GM20431 (cell line): ENCODE data around the gene KCTD2.
"Not testable (repeated sequence)": the region's sequence is repeated elsewhere in the genome, so short reads cannot be mapped to it uniquely, and the experiment has no call there.

Experiments used
- in situ Hi-C: fragments of 300-500 bp; cut with MseI, MboI; formaldehyde crosslinking; loops from one replicate; pipeline ENCODE4 v1.15.0; 2020; ENCODE audit warnings: low sequenced_read_pairs; ENCODE audit not compliant: unreplicated experiment

The KCTD2 gene, protein sequence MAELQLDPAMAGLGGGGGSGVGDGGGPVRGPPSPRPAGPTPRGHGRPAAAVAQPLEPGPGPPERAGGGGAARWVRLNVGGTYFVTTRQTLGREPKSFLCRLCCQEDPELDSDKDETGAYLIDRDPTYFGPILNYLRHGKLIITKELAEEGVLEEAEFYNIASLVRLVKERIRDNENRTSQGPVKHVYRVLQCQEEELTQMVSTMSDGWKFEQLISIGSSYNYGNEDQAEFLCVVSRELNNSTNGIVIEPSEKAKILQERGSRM

DNA sequence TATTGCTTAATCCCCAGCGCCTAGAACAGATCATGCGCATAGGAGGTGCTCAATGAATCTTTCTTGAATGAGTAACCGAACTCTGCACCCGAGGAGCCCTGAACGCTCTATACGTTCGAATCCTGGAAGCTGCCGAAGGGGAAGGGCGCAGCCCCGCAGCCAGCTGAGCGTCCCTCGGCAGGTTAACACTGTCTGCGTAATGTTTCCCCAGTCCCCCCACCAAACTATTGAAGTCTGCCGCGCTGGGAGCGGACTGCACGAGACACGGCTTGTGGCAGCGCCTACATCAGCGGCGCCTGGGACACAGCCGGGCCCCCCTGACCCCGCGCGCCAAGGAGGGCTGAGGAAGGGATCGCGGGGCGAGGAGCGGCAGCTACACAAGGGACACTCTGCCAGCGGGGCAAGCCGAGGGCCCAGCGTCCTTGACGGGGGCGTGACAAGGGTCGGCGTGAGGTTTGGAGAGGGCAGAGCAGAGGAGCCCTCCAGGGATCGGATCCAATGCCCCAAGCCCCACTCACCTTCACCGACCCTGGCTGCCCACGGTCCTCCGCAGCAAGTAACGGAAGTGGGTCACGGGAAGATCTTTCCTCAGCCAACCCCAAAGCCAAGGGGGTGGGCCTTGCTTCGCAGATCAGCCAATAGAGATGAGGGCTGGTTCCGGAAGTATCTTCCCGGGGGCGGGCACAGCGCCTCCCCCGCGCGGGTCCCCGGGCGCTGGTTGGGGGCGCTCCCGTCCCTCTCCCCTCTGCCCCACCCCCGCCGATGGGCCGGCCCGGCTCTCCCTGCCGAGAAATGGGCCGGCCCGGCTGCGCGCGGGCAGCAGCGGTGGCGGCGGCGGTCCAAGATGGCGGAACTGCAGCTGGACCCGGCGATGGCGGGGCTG is at the start of gene KCTD2, which contains the start of gene ATP5PD:
Gene KCTD2 (plus strand): TSS at position 819 of the 883 bp plus-strand sequence. CDS start 26 bp downstream, at position 845.
Gene ATP5PD (minus strand): TSS at position 563 of the 883 bp plus-strand sequence. CDS start 4,319 bp downstream, outside the sequence.
- in situ Hi-C loops, result no loop called here

GRCh38 chr17:74998783-74999182 is 48.2 kb upstream of the KCTD2 start:
- in situ Hi-C loops, result no loop called here

- in situ Hi-C loops, result no loop called here
Measured at GRCh38 chr17:74999523-74999922, 47.5 kb upstream of the KCTD2 start.

DNA sequence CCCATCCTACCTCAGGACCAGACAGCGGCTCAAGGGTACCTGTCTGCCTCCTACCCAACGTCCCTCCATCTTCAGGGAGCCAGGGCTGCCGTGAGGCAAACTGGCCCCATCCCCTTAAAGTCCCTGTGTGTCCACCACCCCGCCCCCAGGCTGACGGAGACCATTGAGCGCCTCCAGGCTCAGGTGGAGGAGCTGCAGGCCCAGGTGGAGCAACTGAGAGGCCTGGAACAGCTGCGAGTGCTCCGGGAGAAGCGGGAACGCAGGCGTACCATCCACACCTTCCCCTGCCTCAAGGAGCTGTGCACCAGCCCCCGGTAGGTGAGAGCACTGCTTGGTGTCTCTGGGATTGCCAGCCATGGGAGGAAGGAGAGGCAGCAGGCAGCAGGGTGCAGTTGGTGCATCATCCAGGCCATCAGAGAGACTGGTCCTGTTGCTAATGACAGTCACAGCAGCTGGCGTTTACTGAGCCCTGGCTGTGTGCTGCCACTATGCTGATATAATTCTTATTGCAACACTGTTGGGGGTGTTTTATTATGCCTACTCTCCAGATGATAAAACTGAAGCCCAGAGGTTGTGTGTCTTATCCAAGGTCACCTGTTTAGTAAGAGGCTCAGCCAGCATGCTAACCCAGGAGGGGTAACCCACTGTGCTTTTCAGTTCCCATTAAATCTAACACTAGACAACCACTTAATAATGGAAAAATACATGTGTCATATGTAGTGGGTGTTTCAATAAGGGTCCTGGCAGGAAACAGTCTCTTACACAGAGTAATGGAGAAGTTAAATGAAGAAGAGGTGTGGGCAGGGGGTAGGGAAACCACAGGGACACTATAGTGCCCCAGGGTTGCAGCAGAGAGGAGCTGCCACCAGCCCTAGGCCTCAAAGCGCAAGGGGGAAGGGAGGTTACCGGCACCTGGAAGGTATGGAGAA is 44.8 kb upstream of the KCTD2 start:
- in situ Hi-C loops, result no loop called here

- in situ Hi-C loops, result no loop called here
Measured at GRCh38 chr17:75003070-75003956, 43.7 kb upstream of the KCTD2 start.

DNA sequence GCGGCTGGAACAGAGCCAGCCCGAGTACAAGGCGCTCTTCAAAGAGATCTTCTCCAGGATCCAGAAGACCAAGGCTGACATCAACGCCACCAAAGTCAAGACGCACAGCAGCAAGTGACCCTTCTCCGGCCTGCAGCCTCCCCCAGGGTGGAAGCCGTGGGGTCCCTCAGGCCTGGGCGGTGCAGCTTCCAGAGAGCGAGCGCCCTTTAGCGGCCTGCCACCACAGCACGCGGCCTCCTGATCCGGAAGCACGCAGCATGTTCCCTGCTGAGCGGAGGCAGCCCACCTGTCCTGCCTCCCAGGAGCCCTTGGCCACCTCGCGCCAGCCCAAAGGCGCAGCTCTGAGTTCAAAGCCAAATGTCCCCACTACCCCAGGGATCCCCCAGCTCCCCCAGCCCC is 43.1 kb upstream of the KCTD2 start:
- in situ Hi-C loops, result no loop called here

GRCh38 chr17:75004371-75004770 is 42.7 kb upstream of the KCTD2 start:
- in situ Hi-C loops, result no loop called here

DNA sequence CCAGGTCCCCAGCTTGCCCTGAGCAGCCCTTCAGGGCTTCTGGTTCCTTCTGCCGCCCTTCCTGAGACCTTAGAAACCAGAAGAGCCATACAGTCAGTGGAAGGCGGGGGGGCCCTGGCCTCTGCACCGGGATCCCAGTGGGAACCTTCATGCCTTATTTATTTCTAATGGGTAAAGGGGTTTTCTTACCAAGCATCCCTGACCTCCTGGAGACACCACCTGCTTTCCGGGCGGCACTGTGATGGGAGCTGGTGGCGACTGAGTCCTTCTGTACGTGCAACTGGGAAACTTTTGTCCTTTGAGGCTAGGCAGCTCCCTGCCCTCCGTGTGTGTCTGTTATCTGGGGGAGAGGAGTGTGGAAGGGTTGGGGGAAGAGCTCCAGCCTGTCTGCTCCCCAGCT is 41.7 kb upstream of the KCTD2 start:
- in situ Hi-C loops, result no loop called here

DNA sequence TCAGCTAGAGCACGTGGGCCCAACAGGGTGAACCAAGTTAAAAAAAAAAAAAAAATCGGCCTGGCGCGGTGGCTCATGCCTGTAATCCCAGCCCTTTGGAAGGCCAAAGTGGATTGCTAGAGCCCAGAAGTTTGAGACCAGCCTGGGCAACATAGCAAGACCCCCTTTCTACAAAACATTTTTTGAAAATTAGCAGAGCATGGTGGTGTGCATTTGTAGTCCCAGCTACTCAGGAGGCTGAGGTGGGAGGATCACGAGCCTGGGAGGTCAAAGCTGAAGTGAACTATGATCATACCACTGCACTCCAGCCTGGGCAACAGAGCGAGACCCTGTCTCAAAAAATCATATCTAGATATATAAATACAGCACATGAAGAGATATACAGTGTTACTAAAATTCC is 40.9 kb upstream of the KCTD2 start:
- in situ Hi-C loops, result not testable (repeated sequence)

- in situ Hi-C loops, result no loop called here
Measured at GRCh38 chr17:75006653-75007052, 40.4 kb upstream of the KCTD2 start.

GRCh38 chr17:75008373-75008772 is 38.7 kb upstream of the KCTD2 start:
- in situ Hi-C loops, result no loop called here

DNA sequence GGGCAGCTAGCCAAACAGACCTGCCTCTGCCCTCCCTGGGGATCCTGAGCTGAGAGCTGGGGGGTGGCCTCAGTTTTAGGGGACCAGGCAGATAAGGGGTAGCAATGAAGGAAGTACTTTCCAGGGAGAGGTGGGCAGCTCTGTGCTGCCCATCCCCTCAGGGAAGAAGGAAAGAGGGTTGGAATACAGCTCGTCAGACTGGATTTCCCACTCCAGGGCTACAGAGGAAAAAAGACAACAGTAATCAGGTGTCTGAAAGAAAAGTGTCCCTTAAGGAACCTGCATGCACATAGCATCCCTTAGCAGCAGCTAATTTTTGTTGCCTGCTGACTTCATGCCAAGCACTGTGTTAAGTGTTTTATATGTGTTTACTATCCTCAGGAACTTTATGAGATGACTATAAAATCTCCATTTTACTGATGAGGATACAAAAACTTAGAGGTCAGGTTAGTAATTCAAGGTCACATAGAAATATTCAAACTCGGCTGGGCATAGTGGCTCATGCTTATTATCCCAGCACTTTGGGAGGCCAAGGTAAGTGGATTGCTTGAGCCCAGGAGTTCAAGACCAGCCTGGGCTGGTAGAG is 37.8 kb upstream of the KCTD2 start:
- in situ Hi-C loops, result no loop called here

- in situ Hi-C loops, result no loop called here
Measured at GRCh38 chr17:75010683-75011400, 36.2 kb upstream of the KCTD2 start.

- in situ Hi-C loops, result no loop called here
Measured at GRCh38 chr17:75011401-75012095, 35.5 kb upstream of the KCTD2 start.

- in situ Hi-C loops, result no loop called here
Measured at GRCh38 chr17:75012096-75012345, 35.0 kb upstream of the KCTD2 start.

GRCh38 chr17:75012346-75013091 is 34.5 kb upstream of the KCTD2 start, which contains the start of gene MRPL58:
Gene MRPL58 (plus strand): TSS chr17:75012670. CDS start chr17:75012687, 17 bp downstream.
- in situ Hi-C loops, result no loop called here

DNA sequence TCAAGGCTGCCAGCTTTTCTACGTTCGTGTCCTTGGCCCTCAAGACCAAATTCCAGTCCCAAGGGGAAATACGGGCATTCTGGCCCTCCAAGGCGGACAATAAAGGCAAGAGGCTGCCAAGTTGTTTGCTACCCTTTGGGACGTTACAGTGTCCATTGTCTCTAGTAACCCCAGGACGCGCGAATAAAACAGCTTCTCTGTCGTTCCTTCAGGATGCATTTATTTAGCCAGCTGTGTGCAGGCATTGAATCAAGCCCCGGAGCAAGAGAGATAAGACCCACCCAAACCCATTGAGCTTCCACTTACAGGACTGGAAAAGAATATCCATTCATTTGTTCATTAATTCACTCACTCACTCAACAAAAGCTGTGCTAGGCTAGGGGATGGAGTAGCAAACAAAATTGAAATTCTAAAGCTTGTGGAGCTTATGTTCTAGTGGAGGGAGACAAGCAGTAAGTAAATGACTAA is 33.9 kb upstream of the KCTD2 start:
- in situ Hi-C loops, result no loop called here
